GM23248 (cell line): ENCODE measurements around the gene OR4D9. TPM values are rescaled to one million over a fixed set of nuclear protein-coding genes. Genes with fewer than 3 reads are reported as not detected.

Experiments
- DNase-seq: peaks from one replicate; pipeline ENCODE4 v3.0.0-alpha.2; 2015
- H2AFZ ChIP-seq: fragments of 200-600 bp; sonication (generic); 2 replicates; pipeline ENCODE4 v1.6.1; 2016; ENCODE audit warnings: antibody characterized with exemption
- H3F3A ChIP-seq: fragments of 200-600 bp; sonication (generic); 2 replicates; pipeline ENCODE4 v1.6.1; 2016; ENCODE audit warnings: mild to moderate bottlenecking, antibody characterized with exemption, mixed run types; ENCODE audit not compliant: insufficient read depth
- H3K27ac ChIP-seq: fragments of 200-600 bp; sonication (generic); 2 replicates; pipeline ENCODE4 v1.5.1; 2016; ENCODE audit warnings: mild to moderate bottlenecking
- H3K27me3 ChIP-seq: fragments of 200-600 bp; sonication (generic); replicated peaks from 2 replicates; pipeline ENCODE4 v1.6.1; 2016; ENCODE audit warnings: mild to moderate bottlenecking; ENCODE audit not compliant: insufficient read depth
- H3K36me3 ChIP-seq: fragments of 200-600 bp; sonication (generic); 2 replicates; pipeline ENCODE4 v1.6.1; 2016; ENCODE audit warnings: low read depth, mild to moderate bottlenecking
- H3K4me1 ChIP-seq: fragments of 200-600 bp; sonication (generic); 2 replicates; pipeline ENCODE4 v1.6.1; 2016; ENCODE audit warnings: mild to moderate bottlenecking; ENCODE audit not compliant: insufficient read depth
- H3K4me2 ChIP-seq: fragments of 200-600 bp; sonication (generic); one replicate; pipeline ENCODE4 v1.6.1; 2016; ENCODE audit warnings: mild to moderate bottlenecking; ENCODE audit not compliant: unreplicated experiment
- H3K4me3 ChIP-seq: fragments of 200-600 bp; sonication (generic); 2 replicates; pipeline ENCODE4 v1.5.1; 2016; ENCODE audit warnings: mild to moderate bottlenecking
- H3K79me2 ChIP-seq: fragments of 200-600 bp; sonication (generic); 2 replicates; pipeline ENCODE4 v1.6.1; 2016; ENCODE audit warnings: mild to moderate bottlenecking; ENCODE audit not compliant: insufficient read depth
- H3K9ac ChIP-seq: fragments of 200-600 bp; sonication (generic); 2 replicates; pipeline ENCODE4 v1.6.1; 2016; ENCODE audit warnings: mild to moderate bottlenecking
- H3K9me2 ChIP-seq: fragments of 200-600 bp; sonication (generic); 2 replicates; pipeline ENCODE4 v1.6.1; 2016; ENCODE audit warnings: mixed run types, mild to moderate bottlenecking, moderate library complexity; ENCODE audit not compliant: insufficient read depth
- H3K9me3 ChIP-seq: fragments of 200-600 bp; sonication (generic); one replicate; pipeline ENCODE4 v1.6.1; 2017; ENCODE audit warnings: low read depth
- H4K20me1 ChIP-seq: fragments of 200-600 bp; sonication (generic); 2 replicates; pipeline ENCODE4 v1.6.0; 2016; ENCODE audit not compliant: insufficient read depth
- EZH2 ChIP-seq: fragments of 200-600 bp; sonication (generic); IDR thresholded peaks from 2 replicates; pipeline ENCODE4 v1.6.1; 2018; ENCODE audit warnings: antibody characterized with exemption, mild to moderate bottlenecking; ENCODE audit not compliant: insufficient read depth, poor library complexity, severe bottlenecking
- EZH2phosphoT487 ChIP-seq: fragments of 200-600 bp; sonication (generic); IDR thresholded peaks from 2 replicates; pipeline ENCODE4 v1.6.1; 2018; ENCODE audit warnings: antibody characterized with exemption, moderate library complexity, mild to moderate bottlenecking, low read depth; ENCODE audit not compliant: insufficient read depth
- WGBS, 2 experiments: methylation state at CpG; one replicate each; pipeline ENCODE4 v1.1.6; 2015 to 2017; ENCODE audit warnings: low lambda C conversion rate in 2 of 2, low coverage in 1 of 2; ENCODE audit errors: missing lambda C conversion rate in 2 of 2; 5-methylcytosine and 5-hydroxymethylcytosine counted together
- in situ Hi-C: fragments of 300-500 bp; cut with MboI; formaldehyde crosslinking; loops from 2 replicates; pipeline ENCODE4 v1.15.0; 2020
- polyA plus RNA-seq: library from polyadenylated mRNA; unstranded; fragments of >200 nt; fragmentation: Nextera tagmentation; extraction: Ambion mirVana; gene quantifications from 2 replicates; pipeline ENCODE4 v1.2.1, GENCODE V29; 2016
- total RNA-seq: library from RNA; depleted of rRNA; stranded (reverse); fragments of >200 nt; shearing (Covaris generic); gene quantifications from 2 replicates; pipeline ENCODE4 v1.2.3, GENCODE V29; 2014; rRNA removed

Gene OR4D9
- not detected in 2 replicates for total RNA-seq
- polyA plus RNA-seq, result not detected in 2 replicates

DNA sequence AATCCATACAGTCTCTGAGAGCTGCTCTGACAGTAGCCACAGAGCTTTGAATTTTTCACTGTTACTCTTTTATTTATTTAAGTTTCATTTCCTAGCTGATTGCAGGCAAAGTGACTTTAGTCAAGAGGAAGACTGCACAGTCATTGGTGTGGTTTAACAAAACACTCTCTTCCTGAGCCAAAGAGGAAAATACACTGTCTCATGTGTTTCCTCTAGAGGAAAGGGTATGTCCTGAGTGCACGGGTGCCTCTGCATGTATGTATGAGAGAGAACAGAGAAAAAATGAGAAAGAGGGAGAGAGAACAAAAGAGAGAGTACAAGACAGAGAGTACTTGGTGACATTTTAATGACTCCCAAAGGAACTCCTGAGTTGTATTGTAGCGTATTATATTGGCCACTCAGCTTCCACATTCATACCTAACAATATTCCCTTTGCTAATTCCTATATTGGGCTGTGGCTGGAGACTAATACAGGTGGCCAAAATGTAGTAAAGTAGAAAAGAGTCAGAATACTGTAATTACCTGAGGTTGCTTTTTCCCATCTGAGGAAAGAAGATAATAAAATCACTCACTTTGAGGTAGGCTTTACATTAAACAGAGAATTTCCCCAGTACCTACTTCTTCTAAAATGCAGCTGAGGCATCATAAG, at the start of gene OR4D9:
Gene OR4D9, plus strand, starts transcription at position 599 of the 649 bp plus-strand sequence. CDS start 3,374 bp downstream, outside the sequence.
- no peak within 1 kb of the TSS for H2AFZ ChIP-seq
- no peak within 1 kb of the TSS for H3K4me3 ChIP-seq
- H3K27ac ChIP-seq, result no peak within 1 kb of the TSS
- H3F3A ChIP-seq, result no peaks in the 10 kb centered on the region
- no peak within 1 kb of the TSS for H3K9ac ChIP-seq
- no peaks in the 10 kb centered on the region for H3K9me2 ChIP-seq
- peaks cover 10% of the 10 kb centered on the region; the same call in 1 of the 2 replicates for H3K27me3 ChIP-seq
- no peak for DNase-seq
- no peaks in the 10 kb centered on the region for H3K36me3 ChIP-seq
- no peaks in the 10 kb centered on the region for H3K9me3 ChIP-seq
- H3K4me1 ChIP-seq, result no peaks in the 10 kb centered on the region
- TF ChIP-seq EZH2phosphoT487 (no peak), EZH2 (no peak)
- H4K20me1 ChIP-seq, result no peaks in the 10 kb centered on the region
- in situ Hi-C loops, result no loop called here
- no peaks in the 10 kb centered on the region for H3K79me2 ChIP-seq
- H3K4me2 ChIP-seq, result no peak within 1 kb of the TSS
- WGBS, 2 experiments, result 0 to 4% methylated on average over 2 of the region's 2 CpGs

DNA sequence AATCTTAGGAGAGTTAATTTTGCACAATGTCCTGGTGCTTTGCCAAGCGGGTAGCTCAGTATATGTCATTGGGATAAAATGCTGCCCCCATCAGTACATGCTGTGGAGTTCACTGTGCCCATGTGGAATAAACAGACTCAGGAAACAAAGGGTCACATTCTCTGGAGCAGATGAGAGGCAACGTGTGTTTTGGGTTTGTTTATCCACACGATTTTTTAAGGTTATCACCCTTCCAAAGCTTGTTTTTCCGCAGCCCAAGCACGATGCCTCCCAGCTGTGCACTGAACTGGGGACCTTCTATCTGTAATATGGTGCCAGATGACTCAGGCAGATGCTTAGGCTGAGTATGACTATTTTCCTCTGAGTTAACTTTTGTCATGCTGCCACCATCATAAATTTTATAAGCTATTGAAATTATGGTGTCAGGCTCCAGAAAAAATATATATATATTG, 48.1 kb upstream of the OR4D9 start:
- no peak for TF ChIP-seq EZH2phosphoT487
- TF ChIP-seq EZH2, result no peak

DNA sequence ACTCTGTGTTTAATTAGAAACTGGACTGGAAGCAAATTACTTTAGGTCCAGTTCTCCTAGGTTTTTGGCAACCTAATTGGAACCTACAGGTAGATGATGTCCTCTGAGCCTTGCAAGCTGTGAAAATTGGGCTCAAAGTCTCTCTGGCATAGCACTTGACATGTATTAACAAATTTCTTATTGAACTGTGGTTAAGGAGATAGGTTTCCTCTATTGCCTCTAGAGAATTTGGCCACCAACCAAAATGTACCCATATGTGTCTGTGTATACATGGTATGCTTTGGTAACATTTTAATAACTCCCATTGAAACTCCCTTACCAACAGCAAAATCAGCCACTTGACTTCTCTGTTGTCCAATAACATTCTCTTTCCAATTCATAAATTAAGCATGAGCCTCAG, 38.3 kb upstream of the OR4D9 start, which contains the start of gene OR4D10:
Gene OR4D10, plus strand, starts transcription at position 301 of the 400 bp plus-strand sequence. CDS start 4,115 bp downstream, outside the sequence.
- no peak within 1 kb of the TSS for H3K9ac ChIP-seq
- H3K27me3 ChIP-seq, result no peaks in the 10 kb centered on the region
- H3K9me3 ChIP-seq, result no peaks in the 10 kb centered on the region
- no peak within 1 kb of the TSS for H3K27ac ChIP-seq
- H3K36me3 ChIP-seq, result no peaks in the 10 kb centered on the region
- H3F3A ChIP-seq, result no peaks in the 10 kb centered on the region
- H3K79me2 ChIP-seq, result no peaks in the 10 kb centered on the region
- DNase-seq, result no peak
- H3K9me2 ChIP-seq, result no peaks in the 10 kb centered on the region
- no peaks in the 10 kb centered on the region for H4K20me1 ChIP-seq
- no peaks in the 10 kb centered on the region for H3K4me1 ChIP-seq
- no peak for TF ChIP-seq EZH2phosphoT487
- no peak for TF ChIP-seq EZH2
- no peak within 1 kb of the TSS for H3K4me3 ChIP-seq
- H3K4me2 ChIP-seq, result no peak within 1 kb of the TSS
- no peak within 1 kb of the TSS for H2AFZ ChIP-seq
- in situ Hi-C loops, result no loop called here

More for the DNA sequence above, 48.1 kb upstream of the OR4D9 start:
- Histone ChIP-seq H3K27ac (no peak overlapping the region), H3K4me3 (peak overlapping the region; percentile 4; the same call in 1 of the 2 replicates), H3F3A (0 out of 2 replicates have a peak, but pooled peaks cover 10% of the 10 kb centered on the region), H3K9ac (no peak overlapping the region), H3K79me2 (no peaks in the 10 kb centered on the region), H3K4me1 (peaks cover 11% of the 10 kb centered on the region; the same call in 1 of the 2 replicates), H2AFZ (no peak overlapping the region), H3K9me3 (no peaks in the 10 kb centered on the region), H3K36me3 (no peaks in the 10 kb centered on the region), H3K27me3 (no peaks in the 10 kb centered on the region), H3K4me2 (no peak overlapping the region), H4K20me1 (no peaks in the 10 kb centered on the region), H3K9me2 (no peaks in the 10 kb centered on the region)
- DNase-seq, result peak; percentile 69
- 1 to 4% methylated on average over 5 of the region's 5 CpGs for WGBS, 2 experiments
- in situ Hi-C loops, result no loop called here

DNA sequence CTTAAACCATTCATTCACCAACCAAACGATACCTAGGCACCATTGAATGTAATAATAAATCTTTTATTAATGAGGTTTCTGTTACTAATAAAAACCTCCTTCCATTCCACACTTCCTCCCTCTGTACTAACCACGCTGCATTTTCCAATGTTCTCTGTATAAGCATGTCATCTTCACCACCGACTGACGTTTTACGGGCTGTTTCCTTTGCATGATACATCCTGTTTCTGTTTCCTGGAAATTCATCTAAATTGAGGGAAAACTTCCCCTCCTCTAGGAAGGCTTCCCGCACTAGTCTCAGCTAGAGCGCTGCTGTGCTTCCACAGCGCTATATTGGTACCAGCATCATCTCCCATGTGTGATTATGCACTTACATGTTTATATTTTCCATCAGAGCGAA, 36.2 kb upstream of the OR4D9 start:
- no peak overlapping the region for H2AFZ ChIP-seq
- H3K9me2 ChIP-seq, result no peaks in the 10 kb centered on the region
- DNase-seq, result no peak
- no peaks in the 10 kb centered on the region for H3K9me3 ChIP-seq
- TF ChIP-seq EZH2, result no peak
- no peak for TF ChIP-seq EZH2phosphoT487
- H3K9ac ChIP-seq, result no peak overlapping the region
- no peak overlapping the region for H3K4me2 ChIP-seq
- 31 to 36% methylated on average over 9 of the region's 9 CpGs for WGBS, 2 experiments
- no peak overlapping the region for H3K4me3 ChIP-seq
- no peaks in the 10 kb centered on the region for H3K79me2 ChIP-seq
- H3K4me1 ChIP-seq, result no peaks in the 10 kb centered on the region
- H3K36me3 ChIP-seq, result no peaks in the 10 kb centered on the region
- no peaks in the 10 kb centered on the region for H3F3A ChIP-seq
- no peak overlapping the region for H3K27ac ChIP-seq
- H4K20me1 ChIP-seq, result no peaks in the 10 kb centered on the region
- no peaks in the 10 kb centered on the region for H3K27me3 ChIP-seq
- in situ Hi-C loops, result no loop called here

DNA sequence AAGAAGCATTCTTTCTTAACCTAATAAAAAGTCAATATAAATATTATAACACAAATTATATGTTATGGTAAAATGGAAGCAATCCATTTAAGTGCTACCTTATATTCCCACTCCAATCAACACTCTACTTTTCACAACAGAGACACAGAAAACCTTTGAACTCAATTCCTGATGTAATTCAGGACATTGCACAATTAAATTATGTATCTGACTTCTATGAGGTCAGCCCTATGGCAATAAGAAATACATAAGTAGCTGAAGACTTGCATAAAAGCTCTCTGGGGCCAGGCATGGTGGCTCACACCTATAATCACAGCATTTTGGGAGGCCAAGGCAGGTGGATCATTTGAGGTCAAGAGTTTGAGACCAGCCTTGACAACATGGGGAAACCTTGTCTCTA, 31.4 kb upstream of the OR4D9 start:
- no peaks in the 10 kb centered on the region for H3K27me3 ChIP-seq
- no peaks in the 10 kb centered on the region for H3K36me3 ChIP-seq
- no peaks in the 10 kb centered on the region for H3K9me2 ChIP-seq
- H3F3A ChIP-seq, result no peaks in the 10 kb centered on the region
- no peaks in the 10 kb centered on the region for H4K20me1 ChIP-seq
- no peak overlapping the region for H3K9ac ChIP-seq
- DNase-seq, result no peak
- H3K4me2 ChIP-seq, result no peak overlapping the region
- no peak for TF ChIP-seq EZH2phosphoT487
- in situ Hi-C loops, result no loop called here
- H3K4me1 ChIP-seq, result no peaks in the 10 kb centered on the region
- no peaks in the 10 kb centered on the region for H3K9me3 ChIP-seq
- no peak overlapping the region for H3K27ac ChIP-seq
- H3K79me2 ChIP-seq, result no peaks in the 10 kb centered on the region
- no peak overlapping the region for H2AFZ ChIP-seq
- no peak overlapping the region for H3K4me3 ChIP-seq
